HG02840 (cell line): ENCODE results near the gene LYSET.
"Not testable (repeated sequence)": the region's sequence is repeated elsewhere in the genome, so short reads cannot be mapped to it uniquely, and the experiment has no call there.

Experiments
- ATAC-seq: cut with Tn5 transposase; IDR thresholded peaks from one replicate; pipeline ENCODE4 v1.9.1; 2021; ENCODE audit warnings: mild to moderate bottlenecking, moderate library complexity, moderate number of reproducible peaks; ENCODE audit not compliant: unreplicated experiment, low FRiP score

The LYSET gene

GRCh38 chr14:93214598-93214997 is 29.5 kb downstream of the LYSET start:
- ATAC-seq: no peak

- ATAC-seq: no peak
Observed at GRCh38 chr14:93219103-93219726, 34.1 kb downstream of the LYSET start.

GRCh38 chr14:93220509-93220908 is 35.4 kb downstream of the LYSET start:
- ATAC-seq: no peak

GRCh38 chr14:93223565-93223964 is 38.4 kb downstream of the LYSET start:
- no peak for ATAC-seq

- no peak for ATAC-seq
Observed at GRCh38 chr14:93228550-93228949, 43.4 kb downstream of the LYSET start.

GRCh38 chr14:93230539-93230938 is 45.4 kb downstream of the LYSET start:
- no peak for ATAC-seq

- no peak for ATAC-seq
Observed at GRCh38 chr14:93231129-93231979, 46.2 kb downstream of the LYSET start.

GRCh38 chr14:93232159-93232558 is 47.0 kb downstream of the LYSET start:
- no peak for ATAC-seq

- ATAC-seq: not testable (repeated sequence)
Observed at GRCh38 chr14:93233078-93233477, 48.0 kb downstream of the LYSET start.

- ATAC-seq: no peak
Observed at GRCh38 chr14:93234798-93235197, 49.7 kb downstream of the LYSET start.
